Mucosa of rectum (tissue), 2 donors: ENCODE results near the gene OTUD7B.

Experiments used
- H3K27ac ChIP-seq, 2 donors: one replicate each; pipeline ENCODE4 v1.7.0; 2013; ENCODE audit warnings: inconsistent platforms in 2 of 2, low read depth in 2 of 2, low read length in 2 of 2
- H3K27me3 ChIP-seq, 2 donors: one replicate each; pipeline ENCODE4 v1.7.0; 2013; ENCODE audit warnings: low read length in 2 of 2; ENCODE audit not compliant: control insufficient read depth in 2 of 2, insufficient read depth in 2 of 2
- H3K36me3 ChIP-seq, 2 donors: one replicate each; pipeline ENCODE4 v1.7.0; 2013; ENCODE audit warnings: low read length in 2 of 2; ENCODE audit not compliant: control insufficient read depth in 2 of 2, insufficient read depth in 2 of 2
- H3K4me1 ChIP-seq, 2 donors: one replicate each; pipeline ENCODE4 v1.7.0; 2013; ENCODE audit warnings: low read length in 2 of 2, mild to moderate bottlenecking in 1 of 2; ENCODE audit not compliant: control insufficient read depth in 2 of 2, insufficient read depth in 2 of 2
- H3K4me3 ChIP-seq, 2 donors: one replicate each; pipeline ENCODE4 v1.7.0; 2013; ENCODE audit warnings: low read length in 2 of 2
- H3K9ac ChIP-seq, 2 donors: one replicate each; pipeline ENCODE4 v1.7.0; 2013; ENCODE audit warnings: low read length in 2 of 2, low read depth in 1 of 2, mild to moderate bottlenecking in 1 of 2
- H3K9me3 ChIP-seq, 2 donors: one replicate each; pipeline ENCODE4 v1.7.0; 2013; ENCODE audit warnings: low read length in 2 of 2; ENCODE audit not compliant: control insufficient read depth in 2 of 2
- donor health status: healthy.
- donor health status: Normal muscosa, but diverticular disease.

The OTUD7B gene

DNA sequence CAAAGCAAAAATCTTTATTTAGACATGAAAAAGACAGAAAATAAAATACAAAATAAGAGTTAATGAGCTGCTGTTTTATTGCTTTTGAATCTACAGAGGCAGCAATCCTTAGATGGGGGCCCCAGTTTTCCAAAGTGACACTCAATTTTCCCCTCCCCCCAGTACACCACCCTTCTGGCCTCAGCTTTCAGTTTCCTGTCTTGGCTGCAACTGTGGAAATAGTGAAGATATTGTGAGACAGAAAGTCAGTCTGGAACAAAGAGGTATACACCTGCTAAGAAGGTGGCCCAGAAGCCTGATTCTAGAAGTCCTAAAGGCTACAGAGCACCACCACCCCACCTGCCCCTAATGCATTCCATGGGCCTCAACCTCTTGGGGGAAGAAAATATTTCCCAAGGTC, 72.8 kb downstream of the OTUD7B start:
- peak overlapping the region; percentile 17 to 66 for H3K9ac ChIP-seq
- H3K4me1 ChIP-seq: peaks cover 34 to 71% of the 10 kb centered on the region in 2 donors

DNA sequence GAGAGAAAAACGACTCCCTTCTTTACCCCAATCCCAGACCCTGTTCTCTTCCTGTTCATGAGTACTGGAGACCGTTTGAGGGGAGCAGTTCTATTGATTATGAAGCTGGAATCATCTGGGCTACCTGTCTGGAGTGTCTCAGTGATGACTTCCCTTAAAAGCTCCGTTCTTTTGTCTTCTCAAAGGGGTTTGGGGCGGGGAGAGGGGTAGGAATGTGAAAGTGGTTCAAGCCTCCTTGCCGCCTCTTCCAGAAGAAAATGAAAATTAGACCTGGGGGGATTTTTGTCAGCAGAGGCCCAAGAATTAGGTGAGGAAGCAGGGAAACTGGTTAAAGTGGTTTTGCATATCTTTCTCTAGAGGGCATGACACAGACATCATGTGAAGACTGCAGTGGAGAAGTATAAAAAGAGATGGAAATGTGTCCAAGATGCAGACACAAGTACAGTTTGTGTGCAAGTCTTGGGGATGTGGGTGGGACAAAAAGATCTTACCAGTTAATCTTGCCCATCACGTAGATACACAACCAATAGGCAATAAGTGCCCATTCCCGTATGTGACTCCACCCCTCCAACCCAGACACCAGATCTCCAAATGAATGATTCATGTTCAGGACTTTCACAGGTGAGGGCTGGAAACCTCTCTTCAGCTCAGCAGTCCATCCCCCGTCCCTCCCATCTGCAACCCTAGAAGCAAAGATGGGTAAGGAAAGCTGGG, 73.4 kb downstream of the OTUD7B start:
- peaks cover 10 to 16% of the 10 kb centered on the region in 2 donors for H3K36me3 ChIP-seq
- H3K4me3 ChIP-seq: peak overlapping the region; percentile 88 to 90
- no peaks in the 10 kb centered on the region for H3K9me3 ChIP-seq
- H3K9ac ChIP-seq: peak overlapping the region; percentile 84
- peaks cover 34 to 69% of the 10 kb centered on the region in 2 donors for H3K4me1 ChIP-seq
- peak overlapping the region; percentile 91 to 92 for H3K27ac ChIP-seq
- no peaks in the 10 kb centered on the region for H3K27me3 ChIP-seq

More for the DNA sequence above, 72.8 kb downstream of the OTUD7B start:
- H3K27ac ChIP-seq: peak overlapping the region; percentile 91 to 92
- no peaks in the 10 kb centered on the region for H3K9me3 ChIP-seq
- H3K27me3 ChIP-seq: no peaks in the 10 kb centered on the region
- H3K4me3 ChIP-seq: peak overlapping the region; percentile 88 to 90
- peaks cover 10 to 15% of the 10 kb centered on the region in 2 donors for H3K36me3 ChIP-seq

DNA sequence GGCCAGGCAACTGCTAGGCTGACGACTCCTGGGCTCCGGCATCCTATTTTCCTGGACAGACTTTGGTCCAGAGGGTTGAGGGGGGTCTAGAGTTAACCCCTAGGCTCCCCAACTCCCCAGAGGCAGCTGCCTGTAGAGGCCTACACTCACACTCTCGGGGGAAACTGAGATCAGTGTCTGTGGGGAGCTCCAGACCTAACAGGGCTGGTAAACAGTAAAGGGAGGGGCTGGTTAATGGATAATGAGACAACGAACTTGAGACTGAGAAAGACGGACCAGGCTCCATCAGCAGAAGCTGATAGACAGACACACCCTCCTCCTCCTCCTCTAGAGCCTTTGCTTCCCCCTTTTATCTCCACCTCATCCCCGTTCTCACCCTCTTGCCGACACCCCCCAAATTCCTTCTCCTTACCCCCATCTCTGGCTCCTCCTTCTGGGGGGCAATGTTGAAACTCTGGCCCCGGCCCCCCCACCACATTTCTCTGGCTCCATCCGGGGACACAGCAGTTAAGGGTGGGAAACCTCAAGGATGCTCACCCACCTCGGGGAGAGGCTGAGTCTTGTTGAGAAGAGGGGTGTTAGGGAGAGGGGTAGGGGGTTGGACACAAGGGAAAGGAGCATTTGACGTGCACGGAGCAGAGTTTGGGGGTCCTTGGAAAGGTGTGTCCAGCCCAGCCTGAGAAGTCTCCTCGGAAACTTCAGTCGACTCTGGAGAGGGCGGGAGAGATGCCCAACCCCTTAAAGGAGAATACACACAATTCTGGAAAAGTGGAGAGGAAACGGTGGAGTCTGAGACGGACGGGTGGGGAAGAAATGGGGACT, 74.1 kb downstream of the OTUD7B start, which contains the start of gene MTMR11:
MTMR11 (minus strand) TSS at position 710 of the 822 bp plus-strand sequence; CDS start at position 478, 232 bp downstream.
- H3K9me3 ChIP-seq: no peaks in the 10 kb centered on the region
- H3K27ac ChIP-seq: peak within 1 kb of the TSS; percentile 91 to 92
- peaks cover 38 to 71% of the 10 kb centered on the region in 2 donors for H3K4me1 ChIP-seq
- H3K9ac ChIP-seq: peak within 1 kb of the TSS; percentile 84 to 94
- H3K4me3 ChIP-seq: peak within 1 kb of the TSS; percentile 88 to 90
- peaks cover 13 to 24% of the 10 kb centered on the region in 2 donors for H3K36me3 ChIP-seq
- H3K27me3 ChIP-seq: no peaks in the 10 kb centered on the region

DNA sequence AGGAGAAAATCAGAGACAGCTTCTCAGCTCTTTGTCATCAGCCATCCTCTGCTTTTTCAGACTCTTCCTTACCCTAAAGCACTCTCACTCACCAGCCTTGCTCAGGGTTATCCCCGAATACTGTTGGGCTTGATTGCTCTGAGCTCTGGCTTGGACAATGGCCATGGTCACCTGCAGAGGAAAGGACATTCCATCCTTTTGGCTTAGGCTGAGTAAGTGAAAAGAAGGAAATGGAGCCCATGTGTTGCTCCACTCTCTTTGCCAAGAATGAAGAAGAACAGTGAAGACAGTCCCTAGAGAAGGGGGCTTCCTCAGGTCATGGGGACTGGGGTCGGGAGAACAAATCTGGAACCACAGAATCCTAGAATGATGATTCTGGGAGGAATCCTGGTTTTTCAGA, 76.2 kb downstream of the OTUD7B start:
- no peaks in the 10 kb centered on the region for H3K9me3 ChIP-seq
- peaks cover 44 to 73% of the 10 kb centered on the region in 2 donors for H3K4me1 ChIP-seq
- H3K4me3 ChIP-seq: peak overlapping the region; percentile 88 to 90
- H3K36me3 ChIP-seq: peaks cover 32 to 43% of the 10 kb centered on the region in 2 donors
- peak overlapping the region; percentile 6 to 20 for H3K27ac ChIP-seq
- peak overlapping the region; percentile 22 to 52 for H3K9ac ChIP-seq
- H3K27me3 ChIP-seq: no peaks in the 10 kb centered on the region

DNA sequence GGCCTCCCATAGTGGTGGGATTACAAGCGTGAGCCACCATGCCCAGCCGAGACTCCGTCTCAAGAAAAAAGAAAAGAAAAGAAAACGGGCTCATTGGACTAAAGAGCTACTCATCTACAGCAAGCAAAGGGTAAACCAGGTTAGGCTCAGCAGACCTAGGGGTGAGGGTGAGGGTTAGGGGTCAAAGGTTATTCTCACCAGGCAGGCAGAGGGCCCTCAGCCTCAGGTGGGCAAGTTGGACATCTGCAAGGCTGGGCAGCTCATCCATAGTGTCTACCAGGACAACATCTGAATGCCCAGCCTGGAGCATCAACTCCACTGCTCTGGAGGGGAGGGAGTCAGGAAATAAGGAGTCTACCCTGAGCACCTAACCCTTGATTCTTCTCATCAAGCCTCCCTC, 77.3 kb downstream of the OTUD7B start:
- no peaks in the 10 kb centered on the region for H3K9me3 ChIP-seq
- H3K9ac ChIP-seq: peak overlapping the region in 1 of 2 donors; percentile 13
- no peaks in the 10 kb centered on the region for H3K27me3 ChIP-seq
- H3K27ac ChIP-seq: peak overlapping the region; percentile 66 to 77
- peaks cover 47 to 71% of the 10 kb centered on the region in 2 donors for H3K4me1 ChIP-seq
- peaks cover 34 to 46% of the 10 kb centered on the region in 2 donors for H3K36me3 ChIP-seq
- peak overlapping the region; percentile 35 to 45 for H3K4me3 ChIP-seq

DNA sequence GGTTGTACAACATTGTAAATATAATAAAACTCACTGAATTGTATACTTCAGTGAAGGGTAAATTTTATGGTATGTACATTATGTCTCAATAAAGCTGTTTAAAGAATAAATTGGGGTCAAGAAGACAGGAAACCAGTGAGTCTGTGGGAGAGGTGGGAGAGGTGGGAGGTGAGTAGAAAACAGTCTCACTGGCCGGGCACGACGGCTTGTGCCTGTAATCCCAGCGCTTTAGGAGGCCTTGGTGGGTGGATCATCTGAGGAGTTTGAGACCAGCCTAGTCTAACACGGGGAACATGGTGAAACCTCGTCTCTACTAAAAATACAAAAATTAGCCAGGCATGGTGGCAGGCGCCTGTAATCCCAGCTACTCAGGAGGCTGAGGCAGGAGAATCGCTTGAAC, 78.1 kb downstream of the OTUD7B start:
- Histone ChIP-seq H3K4me1 (peaks cover 44 to 67% of the 10 kb centered on the region in 2 donors), H3K36me3 (peaks cover 34 to 46% of the 10 kb centered on the region in 2 donors), H3K9ac (peak overlapping the region in 1 of 2 donors; percentile 4), H3K4me3 (peak overlapping the region in 1 of 2 donors; percentile 51), H3K27me3 (no peaks in the 10 kb centered on the region), H3K27ac (peak overlapping the region; percentile 66 to 77), H3K9me3 (no peaks in the 10 kb centered on the region)

DNA sequence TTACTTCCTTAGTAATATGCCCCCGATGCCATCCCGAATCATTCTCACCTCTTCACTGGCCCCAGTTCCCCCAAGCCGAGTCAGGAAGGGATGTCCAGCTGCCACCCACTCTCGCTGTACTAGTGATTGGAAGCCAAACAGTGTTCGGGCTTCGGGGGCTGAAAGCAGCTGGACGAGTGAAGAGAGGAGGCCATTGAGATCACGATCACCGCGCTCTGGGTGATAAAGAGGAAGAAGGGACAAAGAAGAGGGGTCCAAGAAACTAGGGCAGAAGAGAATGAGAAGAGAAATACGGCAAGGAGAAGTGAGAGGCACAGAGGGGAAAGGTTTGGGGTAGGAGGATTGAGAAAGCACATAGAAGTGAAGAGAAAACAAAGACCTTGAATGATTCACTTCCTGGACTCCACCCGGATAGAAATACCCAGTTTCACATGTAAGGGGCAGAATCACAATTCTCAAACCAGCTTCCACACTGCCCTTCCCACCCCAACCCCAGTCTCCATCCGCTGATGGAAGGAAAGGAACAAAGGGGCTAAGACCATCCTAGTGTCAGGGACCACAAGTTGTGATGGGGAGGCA, 79.2 kb downstream of the OTUD7B start:
- H3K27ac ChIP-seq: peak overlapping the region; percentile 70 to 77
- peak overlapping the region in 1 of 2 donors; percentile 23 for H3K9ac ChIP-seq
- H3K4me3 ChIP-seq: peak overlapping the region; percentile 51 to 58
- no peaks in the 10 kb centered on the region for H3K9me3 ChIP-seq
- peaks cover 39 to 53% of the 10 kb centered on the region in 2 donors for H3K36me3 ChIP-seq
- H3K27me3 ChIP-seq: no peaks in the 10 kb centered on the region
- peaks cover 46 to 69% of the 10 kb centered on the region in 2 donors for H3K4me1 ChIP-seq

DNA sequence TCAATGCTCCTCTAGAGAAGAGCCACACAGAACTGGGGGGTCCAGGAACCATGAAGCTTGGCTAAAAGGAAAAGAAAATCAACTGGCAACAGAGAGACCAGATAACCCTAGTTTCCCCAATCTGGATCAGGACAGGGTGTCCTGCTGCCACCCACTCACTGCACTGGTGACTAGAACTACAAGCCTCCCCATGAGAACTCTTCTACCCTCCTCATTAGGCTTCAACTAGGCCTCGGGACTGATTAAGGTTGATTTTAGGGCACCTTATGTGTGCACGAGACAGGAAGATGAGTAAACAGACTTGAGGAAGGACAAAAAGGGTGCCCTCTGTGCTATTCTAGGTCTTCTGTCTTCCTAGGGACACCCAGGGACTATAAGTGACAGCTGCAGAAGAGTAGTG, 80.7 kb downstream of the OTUD7B start:
- no peaks in the 10 kb centered on the region for H3K27me3 ChIP-seq
- peaks cover 47 to 64% of the 10 kb centered on the region in 2 donors for H3K4me1 ChIP-seq
- no peaks in the 10 kb centered on the region for H3K9me3 ChIP-seq
- H3K27ac ChIP-seq: peak overlapping the region in 1 of 2 donors; percentile 95
- no peak overlapping the region for H3K4me3 ChIP-seq
- peaks cover 53 to 67% of the 10 kb centered on the region in 2 donors for H3K36me3 ChIP-seq
- H3K9ac ChIP-seq: no peak overlapping the region

DNA sequence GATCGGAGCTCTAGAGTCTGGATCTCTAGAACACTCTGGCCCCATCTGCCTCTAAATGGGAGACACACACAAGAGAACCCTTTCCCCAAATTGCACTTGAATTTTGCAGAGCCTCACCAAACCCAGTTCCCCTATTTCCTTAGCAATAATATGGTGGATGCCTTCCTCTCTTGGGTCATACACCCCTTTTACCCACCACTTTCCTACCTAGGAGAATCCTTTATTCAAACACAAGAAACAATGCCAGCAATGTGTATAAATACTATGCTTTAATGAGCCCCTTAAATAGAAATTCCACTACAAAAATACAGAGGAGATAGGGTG, 82.2 kb downstream of the OTUD7B start:
- Histone ChIP-seq H3K4me3 (peak overlapping the region; percentile 84 to 98), H3K9me3 (no peaks in the 10 kb centered on the region), H3K4me1 (peaks cover 34 to 50% of the 10 kb centered on the region in 2 donors), H3K27me3 (no peaks in the 10 kb centered on the region), H3K9ac (peak overlapping the region; percentile 84 to 85), H3K36me3 (peaks cover 55 to 69% of the 10 kb centered on the region in 2 donors), H3K27ac (peak overlapping the region; percentile 95)
